ENCODE data around the gene PTGES3. TPM values are rescaled to one million over a fixed set of nuclear protein-coding genes. Genes with fewer than 3 reads are reported as not detected.
A peak's percentile ranks its signal among the peaks of the same experiment; 100 is the strongest.

The PTGES3 gene
- total RNA-seq, 6 experiments from 2014 or later = 70.0 to 184 (median 81.8) TPM

GRCh38 chr12:56636675-56637540 is 51.2 kb downstream of the PTGES3 start:
- Histone ChIP-seq H3K9me3 (no peaks in the 10 kb centered on the region), H3K27me3 (no peaks in the 10 kb centered on the region), H3K4me3 (peak overlapping the region; percentile 64 to 88 (median 86)), H3K36me3 (peaks cover 3 to 46% (median 29%) of the 10 kb centered on the region in 4 donors), H3K27ac (peak overlapping the region; percentile 84 to 92 (median 90)), H3K4me1 (peaks cover 0 to 36% (median 14%) of the 10 kb centered on the region in 4 donors)
- ATAC-seq (peak; percentile 75 to 87 (median 80)), DNase-seq (peak; percentile 98 to 99 (median 99))
- WGBS (ENCODE audit: insufficient coverage, low coverage, low lambda C conversion rate, missing lambda C conversion rate) = 2% methylated on average over 12 of the region's 12 CpGs
- intact Hi-C loops (cut with DNase I) = no loop called here
- peak; percentile 26 for TF ChIP-seq POLR2A (IDR thresholded peaks at IDR 0.05)
- peak; percentile 43 to 65 (median 56) for TF ChIP-seq CTCF (IDR thresholded peaks at IDR 0.05)

DNA sequence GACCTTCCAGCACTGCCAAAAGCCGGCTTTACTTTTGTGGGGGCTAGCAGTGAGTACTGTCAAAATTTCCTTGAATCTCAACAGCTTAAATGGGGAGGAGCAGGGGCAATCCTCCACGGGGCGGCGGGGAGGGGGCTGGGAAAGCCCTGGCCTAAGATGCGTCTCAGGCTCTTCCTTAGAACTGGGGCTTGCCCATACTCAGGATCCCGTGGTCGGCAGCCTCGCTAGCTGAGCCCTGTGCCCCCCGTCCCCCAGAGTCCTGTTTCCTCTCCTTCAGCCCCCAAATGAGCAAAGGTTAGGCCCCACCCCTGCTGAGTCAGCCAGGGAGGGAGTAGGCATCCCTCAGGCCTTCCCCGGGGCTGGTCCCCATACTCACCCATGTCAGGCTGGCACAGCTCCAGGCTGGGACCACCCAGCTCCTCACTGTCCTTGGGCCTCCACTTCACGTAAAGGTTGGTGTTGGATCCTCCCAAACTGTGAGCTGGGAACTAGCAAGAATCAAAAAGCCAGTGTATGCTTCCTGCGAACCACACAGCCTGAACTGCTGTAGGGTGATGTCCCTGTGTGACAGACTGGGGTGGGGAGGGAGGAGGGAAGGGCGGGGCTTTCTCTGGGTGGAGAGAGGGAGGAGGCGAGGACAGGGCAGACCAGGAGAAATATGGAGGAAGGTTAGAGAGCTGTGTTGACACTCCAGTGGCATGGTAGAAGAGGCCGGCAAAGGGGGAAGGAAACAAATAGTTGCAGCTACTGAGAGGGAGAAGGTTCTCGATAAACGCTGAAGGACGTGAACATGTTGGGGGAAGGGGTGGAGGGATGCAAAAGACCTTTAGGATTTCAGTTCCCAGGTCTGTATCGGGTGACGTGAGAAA is 52.0 kb downstream of the PTGES3 start:
- H3K36me3 ChIP-seq = peaks cover 0 to 37% (median 22%) of the 10 kb centered on the region in 4 donors
- peak overlapping the region; percentile 84 to 92 (median 90) for H3K27ac ChIP-seq
- WGBS (ENCODE audit: insufficient coverage, low coverage, low lambda C conversion rate, missing lambda C conversion rate) = under 1% methylated on average over 17 of the region's 20 CpGs
- H3K27me3 ChIP-seq = no peaks in the 10 kb centered on the region
- no peaks in the 10 kb centered on the region for H3K9me3 ChIP-seq
- TF ChIP-seq POLR2A (IDR thresholded peaks at IDR 0.05) (no peak), CTCF (IDR thresholded peaks at IDR 0.05) (no peak)
- intact Hi-C loops (cut with DNase I) = no loop called here
- H3K4me3 ChIP-seq = peak overlapping the region; percentile 64 to 88 (median 86)
- peaks cover 0 to 43% (median 17%) of the 10 kb centered on the region in 4 donors for H3K4me1 ChIP-seq
- peak; percentile 73 to 84 (median 75) for ATAC-seq
- peak; percentile 90 to 94 (median 94) for DNase-seq

DNA sequence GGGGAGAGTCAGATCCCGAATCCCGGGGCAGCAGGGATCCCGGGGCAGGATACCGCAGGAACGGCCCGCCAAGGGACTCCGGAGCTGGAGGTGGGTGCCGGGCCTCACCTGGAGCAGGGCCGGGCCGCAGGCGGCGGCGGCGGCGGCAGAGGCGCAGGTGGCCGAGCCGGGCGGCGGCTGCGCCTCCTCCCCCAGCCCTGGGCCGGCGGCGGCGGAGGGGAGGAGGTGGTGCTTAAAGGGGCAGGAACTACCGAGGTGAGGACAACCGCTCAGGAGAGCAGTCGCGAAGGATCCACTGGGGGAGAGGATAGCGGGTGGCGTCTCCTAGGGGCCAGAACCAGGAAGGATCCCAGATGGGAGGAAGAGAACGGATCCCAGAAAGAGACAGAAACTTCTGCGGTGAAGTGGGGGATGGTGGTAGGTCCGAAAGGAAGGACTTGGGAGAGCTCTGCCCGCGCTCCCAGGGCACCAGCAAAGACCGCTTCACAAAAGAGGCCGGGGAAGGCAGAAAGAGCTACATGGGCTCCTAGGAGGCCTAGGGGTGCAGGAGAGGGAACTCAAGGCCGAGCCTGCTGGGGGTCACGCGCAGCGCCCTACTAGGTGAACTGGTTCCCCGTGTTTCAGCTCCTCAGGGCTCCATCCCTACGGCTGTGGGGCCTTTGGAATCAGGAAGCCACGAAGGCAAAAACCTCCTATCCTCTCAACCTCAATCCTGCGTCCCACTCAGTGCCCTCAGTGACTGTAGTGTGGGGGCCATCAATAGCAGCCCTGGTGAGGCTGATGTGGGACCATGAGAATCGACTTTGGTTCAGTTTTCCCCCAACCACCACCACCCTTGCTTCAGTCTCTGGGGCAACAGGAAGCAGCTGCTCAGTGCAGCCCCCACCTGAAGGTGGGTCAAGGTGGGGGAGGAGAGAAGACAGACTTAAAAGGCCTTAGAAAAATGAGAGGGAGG is 53.0 kb downstream of the PTGES3 start:
- H3K36me3 ChIP-seq = peaks cover 0 to 28% (median 18%) of the 10 kb centered on the region in 4 donors
- ATAC-seq (peak; percentile 41 to 53 (median 52)), DNase-seq (peak; percentile 84 to 89 (median 87))
- H3K9me3 ChIP-seq = no peaks in the 10 kb centered on the region
- H3K27me3 ChIP-seq = no peaks in the 10 kb centered on the region
- H3K4me1 ChIP-seq = peaks cover 0 to 50% (median 17%) of the 10 kb centered on the region in 4 donors
- H3K27ac ChIP-seq = peak overlapping the region; percentile 84 to 92 (median 90)
- intact Hi-C loops (cut with DNase I) = no loop called here
- H3K4me3 ChIP-seq = peak overlapping the region; percentile 64 to 88 (median 86)
- 0% methylated on average over 20 of the region's 47 CpGs for WGBS (ENCODE audit: insufficient coverage, low coverage, low lambda C conversion rate, missing lambda C conversion rate)
- TF ChIP-seq POLR2A (IDR thresholded peaks at IDR 0.05) (peak; percentile 56), CTCF (IDR thresholded peaks at IDR 0.05) (peak; percentile 33 to 48 (median 38))
